ENCODE measurements around the gene POLR3B.
A peak's percentile ranks its signal among the peaks of the same experiment; 100 is the strongest.
"Not testable (repeated sequence)": the region's sequence is repeated elsewhere in the genome, so short reads cannot be mapped to it uniquely, and the experiment has no call there.

POLR3B gene

GRCh38 chr12:106357549-106358395 lies at the start of gene POLR3B:
TSS of gene POLR3B (plus strand) at chr12:106357748. CDS start at chr12:106357880, 132 bp downstream.
- DNase-seq (ENCODE audit: low read depth, low spot score): peak; percentile 83
- H3K27ac ChIP-seq: peak within 1 kb of the TSS; percentile 78

- DNase-seq (ENCODE audit: low read depth, low spot score): no peak
Observed at GRCh38 chr12:106308121-106308520, 49.4 kb upstream of the POLR3B start.

GRCh38 chr12:106308611-106309010 lies 48.9 kb upstream of the POLR3B start:
- H3K27ac ChIP-seq: no peak overlapping the region
- no peak for DNase-seq (ENCODE audit: low read depth, low spot score)

More at GRCh38 chr12:106308121-106308520, 49.4 kb upstream of the POLR3B start:
- H3K27ac ChIP-seq: no peak overlapping the region

DNA sequence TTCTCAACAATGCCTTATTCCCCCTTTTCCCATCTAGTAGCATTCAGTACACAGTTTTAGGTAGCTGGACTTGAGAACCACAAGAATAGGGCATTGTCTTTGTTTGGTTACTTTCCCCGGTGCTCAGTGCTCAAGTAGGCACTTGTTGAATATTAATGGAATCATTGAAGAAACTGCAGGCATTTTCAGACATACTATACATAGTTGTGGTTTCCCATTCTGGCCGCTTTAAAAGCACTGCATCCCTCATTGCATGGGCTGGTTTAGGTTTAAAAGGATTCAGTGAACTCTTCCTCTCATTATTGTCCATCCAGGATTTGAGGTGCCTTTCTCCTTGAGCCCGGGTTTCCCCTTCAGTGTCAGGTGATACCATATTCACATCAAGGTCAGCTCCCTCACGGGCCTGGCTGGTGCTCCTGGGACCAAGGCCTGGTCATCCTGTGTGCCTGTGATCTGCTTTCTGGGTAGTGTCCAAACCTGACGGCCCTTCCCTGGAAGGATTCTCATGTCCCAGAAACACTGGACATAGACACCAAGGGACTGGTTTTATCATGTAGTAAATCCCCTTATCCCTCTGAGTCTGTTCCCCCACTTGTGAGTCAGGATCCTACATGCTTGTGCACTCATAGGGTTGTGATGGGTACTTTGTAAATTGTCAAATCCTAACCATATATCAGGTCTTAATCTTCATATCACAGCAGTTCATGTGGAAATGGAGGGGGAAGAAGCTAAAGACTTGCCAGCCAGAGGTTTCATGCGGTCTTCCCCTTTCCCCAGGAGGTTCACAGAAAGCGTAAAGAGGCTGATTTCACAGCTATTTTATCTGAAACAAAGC lies 47.7 kb upstream of the POLR3B start:
- DNase-seq (ENCODE audit: low read depth, low spot score): no peak
- no peak overlapping the region for H3K27ac ChIP-seq

- no peak overlapping the region for H3K27ac ChIP-seq
- DNase-seq (ENCODE audit: low read depth, low spot score): no peak
Observed at GRCh38 chr12:106310687-106311086, 46.9 kb upstream of the POLR3B start.

GRCh38 chr12:106311139-106311538 lies 46.4 kb upstream of the POLR3B start:
- DNase-seq (ENCODE audit: low read depth, low spot score): no peak
- no peak overlapping the region for H3K27ac ChIP-seq

DNA sequence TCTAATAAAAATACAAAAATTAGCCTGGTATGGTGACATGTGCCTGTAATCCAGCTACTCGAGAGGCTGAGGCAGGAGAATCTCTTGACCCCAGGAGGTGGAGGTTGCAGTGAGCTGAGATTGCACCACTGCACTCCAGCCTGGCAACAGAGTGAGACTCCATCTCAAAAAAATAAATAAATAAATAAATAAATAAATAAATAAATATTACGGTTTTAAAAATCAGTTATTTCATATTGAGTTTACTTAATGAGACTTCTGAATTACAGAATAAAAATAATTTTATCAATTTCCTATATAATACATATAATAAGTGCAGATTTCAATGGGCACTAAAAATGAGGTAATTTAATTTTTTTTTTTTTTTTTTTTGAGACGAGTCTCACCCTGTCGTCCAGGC lies 44.1 kb upstream of the POLR3B start:
- H3K27ac ChIP-seq; DNase-seq (ENCODE audit: low read depth, low spot score): not testable (repeated sequence)

DNA sequence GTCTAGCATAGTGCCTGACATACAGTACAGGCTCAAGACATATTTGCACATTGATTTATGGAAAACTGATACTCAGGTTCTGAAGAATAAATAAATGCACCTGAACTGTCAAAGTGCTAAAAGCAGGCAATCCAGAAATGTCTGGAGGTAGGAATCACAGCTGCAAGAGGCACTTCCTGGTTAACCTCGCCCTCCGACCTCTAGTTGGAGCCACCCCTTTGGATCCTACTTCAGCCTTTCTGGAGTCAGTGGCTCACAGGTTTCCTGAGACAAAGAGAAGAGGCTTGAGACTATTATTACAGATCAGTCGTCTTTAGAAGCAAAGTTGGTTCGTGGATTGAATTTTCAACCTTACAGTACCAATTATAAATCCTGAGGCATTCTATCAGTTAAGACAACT lies 42.0 kb upstream of the POLR3B start:
- no peak overlapping the region for H3K27ac ChIP-seq
- DNase-seq (ENCODE audit: low read depth, low spot score): no peak

DNA sequence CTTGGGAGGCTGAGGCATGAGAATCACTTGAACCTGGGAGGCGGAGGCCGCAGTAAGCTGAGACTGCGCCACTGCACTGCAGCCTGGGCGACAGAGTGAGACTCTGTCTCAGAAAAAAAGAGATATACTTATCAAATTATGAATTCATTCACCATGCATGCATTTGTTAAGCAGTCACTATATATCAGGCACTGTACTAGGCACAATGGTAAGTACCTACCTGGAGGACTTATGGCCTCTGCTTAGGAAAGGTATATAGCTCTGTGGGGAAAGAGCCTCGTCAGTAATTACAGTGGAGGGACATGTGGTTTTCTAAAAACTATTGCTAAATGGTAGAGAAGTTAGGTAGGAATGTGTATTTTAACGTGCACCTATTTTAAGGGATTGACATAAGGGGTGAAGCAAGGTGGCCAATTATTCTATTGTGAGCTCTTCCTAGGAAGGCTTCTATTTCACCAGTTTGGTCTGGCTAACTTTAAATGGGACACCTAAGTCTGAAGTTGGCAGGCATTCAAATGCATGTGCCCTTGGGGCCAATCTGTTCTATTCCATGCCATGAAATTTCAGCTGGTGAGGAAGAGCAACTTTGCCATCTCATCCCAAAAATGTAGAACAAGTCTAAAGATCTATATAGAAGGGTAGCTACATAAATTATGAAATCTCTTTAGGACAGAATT lies 40.0 kb upstream of the POLR3B start:
- DNase-seq (ENCODE audit: low read depth, low spot score): no peak

GRCh38 chr12:106321139-106321850 lies 36.3 kb upstream of the POLR3B start:
- DNase-seq (ENCODE audit: low read depth, low spot score): no peak
- no peak overlapping the region for H3K27ac ChIP-seq

More for the DNA sequence above, 40.0 kb upstream of the POLR3B start:
- no peak overlapping the region for H3K27ac ChIP-seq

DNA sequence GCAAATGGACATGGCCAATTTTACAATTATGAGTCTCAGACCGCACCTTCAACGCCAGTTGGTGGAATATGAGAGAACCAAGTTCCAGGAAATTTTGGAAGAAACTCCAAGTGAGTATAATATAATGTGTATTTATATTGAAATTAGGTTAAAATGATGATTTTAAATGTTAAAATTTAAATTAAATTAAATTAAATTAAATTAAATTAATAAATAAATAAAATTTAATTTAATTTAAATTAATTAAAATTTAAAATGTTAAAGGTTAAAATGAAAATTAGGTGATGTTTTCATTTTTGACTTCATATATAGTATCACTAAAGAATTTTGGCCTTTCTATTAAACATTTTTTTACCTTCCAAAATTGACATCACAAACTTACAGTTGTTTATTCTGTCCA lies 34.0 kb upstream of the POLR3B start:
- H3K27ac ChIP-seq: no peak overlapping the region
- DNase-seq (ENCODE audit: low read depth, low spot score): no peak

DNA sequence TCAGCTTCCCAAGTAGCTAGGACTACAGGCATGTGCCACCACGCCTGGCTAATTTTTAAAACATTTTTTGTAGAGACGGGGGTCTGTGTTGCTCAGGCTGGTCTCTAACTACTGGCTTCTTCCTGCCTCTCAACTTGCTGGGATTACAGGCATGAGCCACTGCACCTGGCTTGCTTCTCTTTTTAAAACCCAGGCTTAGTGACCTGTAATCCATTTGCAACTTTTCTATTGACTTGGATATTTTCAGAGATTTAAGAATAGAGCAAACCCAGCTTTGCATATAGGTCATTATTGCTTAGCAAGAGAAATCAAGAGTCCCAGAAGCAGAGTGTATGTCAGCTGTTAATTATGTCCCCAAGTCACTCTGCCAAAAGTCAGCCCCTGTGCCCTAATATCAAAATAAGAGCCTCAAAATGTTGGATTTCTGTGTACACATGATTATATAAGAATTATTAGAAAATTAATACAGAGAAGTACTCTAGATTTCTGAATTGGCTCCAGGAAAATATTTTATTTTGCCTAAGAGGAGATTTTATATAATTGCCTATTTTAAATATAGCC lies 30.2 kb upstream of the POLR3B start:
- no peak overlapping the region for H3K27ac ChIP-seq
- DNase-seq (ENCODE audit: low read depth, low spot score): no peak

GRCh38 chr12:106328735-106329134 lies 28.8 kb upstream of the POLR3B start:
- H3K27ac ChIP-seq: no peak overlapping the region
- DNase-seq (ENCODE audit: low read depth, low spot score): no peak

DNA sequence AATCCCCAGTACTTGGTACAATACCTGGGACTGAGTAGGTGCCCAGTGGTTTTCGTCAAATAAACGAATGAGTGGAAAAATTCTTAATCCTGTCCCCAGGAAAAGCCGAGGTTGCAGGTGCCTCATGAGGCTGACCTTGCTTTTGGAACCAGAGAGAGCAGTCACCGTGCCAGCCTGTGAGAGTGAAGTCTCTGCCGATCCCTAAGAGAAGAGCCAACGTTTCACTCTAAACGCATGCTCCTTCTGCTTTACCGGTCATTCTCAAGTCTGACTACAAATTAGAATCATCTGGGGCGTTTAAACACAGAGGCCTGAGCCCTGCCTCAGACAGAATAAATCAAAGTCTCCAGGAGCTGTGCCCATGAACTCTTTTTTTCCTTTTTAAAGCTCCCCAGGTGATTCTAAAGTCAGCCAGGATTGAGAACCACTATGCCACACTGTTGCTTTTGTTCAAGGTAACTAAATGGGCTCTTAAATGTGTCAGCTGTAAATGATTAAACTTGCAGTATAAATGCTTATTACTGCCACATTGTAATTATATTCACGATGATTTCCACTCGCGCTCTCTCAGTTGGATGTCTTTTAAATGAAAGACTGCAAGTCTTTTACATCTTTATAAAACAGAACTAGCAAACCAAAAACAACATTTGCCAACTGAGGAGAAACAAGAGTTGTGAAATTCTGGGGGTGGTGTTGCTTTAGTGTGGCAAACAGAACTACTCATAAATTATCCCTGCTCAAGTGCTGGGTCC lies 28.1 kb upstream of the POLR3B start:
- H3K27ac ChIP-seq: no peak overlapping the region
- no peak for DNase-seq (ENCODE audit: low read depth, low spot score)

GRCh38 chr12:106331599-106331998 lies 25.9 kb upstream of the POLR3B start:
- H3K27ac ChIP-seq: no peak overlapping the region
- DNase-seq (ENCODE audit: low read depth, low spot score): no peak

- DNase-seq (ENCODE audit: low read depth, low spot score): no peak
- H3K27ac ChIP-seq: no peak overlapping the region
Observed at GRCh38 chr12:106332536-106332935, 25.0 kb upstream of the POLR3B start.

DNA sequence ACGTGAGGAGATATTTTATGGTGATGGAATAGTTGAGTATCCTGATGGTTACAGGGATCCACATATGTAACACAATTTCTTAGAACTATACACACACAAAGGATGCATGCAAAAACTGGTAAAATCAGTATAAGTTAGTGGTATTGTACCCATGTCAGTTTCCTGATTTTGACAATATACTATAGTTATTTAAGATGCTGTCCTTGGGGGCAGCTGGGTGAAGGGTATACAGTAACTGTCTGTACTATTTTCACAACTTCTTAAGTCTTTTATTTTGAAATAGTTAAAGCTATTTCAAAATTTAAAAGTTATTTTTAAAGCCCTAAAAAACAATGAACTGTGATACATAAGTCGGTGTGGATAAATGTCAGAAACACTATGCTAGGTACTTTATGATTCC lies 24.5 kb upstream of the POLR3B start:
- no peak overlapping the region for H3K27ac ChIP-seq
- DNase-seq (ENCODE audit: low read depth, low spot score): no peak

GRCh38 chr12:106333756-106334155 lies 23.8 kb upstream of the POLR3B start:
- no peak for DNase-seq (ENCODE audit: low read depth, low spot score)
- H3K27ac ChIP-seq: no peak overlapping the region

All from epithelial cell of prostate (primary cell).